AG20443 (cell line): Measurements from ENCODE around the gene SLC15A3.
A peak's percentile ranks its signal among the peaks of the same experiment; 100 is the strongest.
"Not testable (repeated sequence)": the region's sequence is repeated elsewhere in the genome, so short reads cannot be mapped to it uniquely, and the experiment has no call there.

Experiments
- DNase-seq: peaks from one replicate; pipeline ENCODE4 v3.0.0; 2012; ENCODE audit warnings: low spot score, mixed read lengths

The SLC15A3 gene

DNA sequence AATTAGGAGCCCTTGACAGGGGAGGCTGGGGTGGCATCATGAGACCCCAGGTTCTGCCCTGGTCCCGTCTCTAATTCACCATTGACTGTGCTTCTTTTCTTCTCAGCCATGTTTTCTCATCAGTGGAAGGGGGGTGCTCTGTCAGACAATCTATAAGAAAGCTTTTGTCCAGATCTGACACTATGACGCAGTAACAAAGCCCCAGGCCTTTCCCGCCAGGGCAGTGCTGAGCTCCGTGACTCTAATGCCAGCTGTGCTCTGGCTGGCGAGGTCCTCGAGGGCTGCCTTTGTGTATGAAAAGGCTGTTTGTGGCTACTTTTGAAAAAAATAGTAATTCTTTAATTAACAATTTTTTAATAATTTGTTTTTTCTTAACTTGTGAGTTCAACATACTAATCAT lies 22.8 kb upstream of the SLC15A3 start:
- DNase-seq, result no peak

GRCh38 chr11:60974316-60974715 lies 22.3 kb upstream of the SLC15A3 start:
- DNase-seq, result not testable (repeated sequence)

GRCh38 chr11:60973699-60974098 lies 21.7 kb upstream of the SLC15A3 start:
- no peak for DNase-seq

- DNase-seq, result no peak
Measured at GRCh38 chr11:60972182-60973030, 20.4 kb upstream of the SLC15A3 start.

DNA sequence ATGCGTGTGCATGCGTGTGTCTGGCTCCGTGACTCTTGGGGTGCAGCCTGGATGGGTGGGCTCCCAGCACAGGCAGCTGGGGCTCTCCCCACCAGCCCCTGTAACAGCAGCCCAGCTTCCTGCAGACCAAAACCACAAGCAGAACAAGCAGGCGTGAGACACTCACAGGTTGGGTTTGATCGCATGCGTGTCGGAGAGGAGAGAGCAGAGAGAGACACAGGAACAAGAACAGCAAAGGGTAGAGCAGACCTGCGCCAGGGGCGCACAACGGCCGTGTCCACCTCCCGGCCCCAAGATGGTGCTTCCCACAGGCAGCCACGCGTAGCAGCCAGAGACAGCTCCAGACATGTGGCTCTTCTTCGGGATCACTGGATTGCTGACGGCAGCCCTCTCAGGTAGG lies 19.5 kb upstream of the SLC15A3 start, which contains the start of gene CD6:
Gene CD6, plus strand, starts transcription at position 161 of the 400 bp plus-strand sequence. Its CDS starts 186 bp downstream, at position 347.
- no peak for DNase-seq

DNA sequence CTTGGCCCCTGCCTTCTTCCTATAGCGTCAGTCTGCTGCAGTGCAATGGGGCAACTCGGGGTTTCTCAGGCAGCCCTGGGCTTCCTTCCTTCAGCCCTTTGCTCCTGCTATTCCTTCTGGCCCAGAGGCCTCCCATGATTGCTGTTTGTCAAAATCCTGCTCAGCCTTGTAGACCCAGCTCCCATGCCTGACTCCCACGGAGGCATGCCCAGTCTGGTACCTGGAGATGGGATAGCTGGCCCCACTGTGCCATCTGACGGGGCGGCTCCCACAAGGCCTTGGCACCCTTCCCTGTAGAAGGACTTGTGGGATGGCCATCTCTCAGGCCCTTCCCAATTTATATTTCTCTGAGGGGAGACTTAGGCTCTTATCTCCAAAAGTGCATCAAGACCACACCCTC lies 18.9 kb upstream of the SLC15A3 start:
- DNase-seq, result no peak

GRCh38 chr11:60970369-60970774 lies 18.4 kb upstream of the SLC15A3 start:
- peak; percentile 85 for DNase-seq

- DNase-seq, result no peak
Measured at GRCh38 chr11:60968223-60968622, 16.2 kb upstream of the SLC15A3 start.

DNA sequence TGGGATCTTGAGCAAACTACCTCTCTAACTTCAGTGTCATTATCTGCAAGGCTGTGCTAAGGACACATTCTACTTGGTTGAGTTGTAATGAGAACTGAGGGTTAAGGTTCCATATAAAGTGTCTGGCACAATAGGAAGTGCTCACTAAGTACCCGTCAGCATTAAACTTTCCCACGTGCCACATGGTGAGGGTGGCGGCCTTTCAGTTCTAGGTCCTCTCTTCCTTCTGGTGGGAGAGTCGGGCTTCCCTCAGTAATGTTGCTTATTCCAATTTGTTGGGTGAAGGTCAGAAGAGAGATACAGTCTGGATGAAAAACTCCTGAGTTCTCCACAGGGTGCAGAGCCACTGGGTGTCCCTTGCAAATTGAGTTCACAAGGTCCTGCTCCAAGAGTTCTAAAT lies 14.9 kb upstream of the SLC15A3 start:
- DNase-seq, result no peak

GRCh38 chr11:60964801-60965200 lies 12.8 kb upstream of the SLC15A3 start:
- DNase-seq, result no peak

DNA sequence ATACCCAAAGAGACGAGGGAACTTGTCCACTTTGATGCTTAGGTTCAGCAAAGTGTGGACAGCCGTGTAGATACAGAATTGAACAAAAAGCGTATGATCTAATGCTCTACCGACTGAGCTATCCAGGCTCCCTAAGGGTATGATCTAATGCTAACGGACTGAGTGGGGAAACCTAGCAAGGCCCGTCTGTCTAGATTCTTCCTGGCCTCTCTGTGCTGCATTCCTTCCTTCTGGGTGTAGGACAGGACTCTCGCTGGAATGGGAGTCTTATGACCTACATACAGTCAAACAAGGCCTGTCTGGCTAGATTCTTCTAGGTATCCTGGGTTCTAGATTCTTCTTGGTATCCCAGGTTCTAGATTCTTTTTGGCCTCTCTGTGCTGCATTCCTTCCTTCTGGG lies 8.4 kb upstream of the SLC15A3 start:
- DNase-seq, result no peak

GRCh38 chr11:60959431-60959830 lies 7.5 kb upstream of the SLC15A3 start:
- no peak for DNase-seq

DNA sequence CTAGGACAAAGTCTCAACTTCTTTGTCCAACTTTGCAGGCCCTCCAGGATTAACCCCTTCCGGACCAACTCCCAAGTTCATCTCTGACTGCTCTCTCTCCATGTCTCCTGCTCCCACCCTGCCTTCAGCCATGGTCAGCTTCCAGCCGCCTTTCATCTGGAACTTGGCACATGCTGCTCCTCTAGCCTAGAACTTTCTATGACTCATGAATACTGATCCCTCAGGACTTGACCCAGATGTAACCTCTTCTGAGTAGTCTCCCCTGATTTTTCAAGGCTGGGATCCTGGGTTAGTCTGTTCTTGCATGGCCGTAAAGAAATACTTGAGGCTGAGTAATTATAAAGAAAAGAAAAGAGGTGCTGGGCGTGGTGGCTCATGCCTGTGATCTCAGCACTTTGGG lies 5.2 kb upstream of the SLC15A3 start:
- no peak for DNase-seq

GRCh38 chr11:60955571-60955970 lies 3.6 kb upstream of the SLC15A3 start:
- DNase-seq, result no peak

DNA sequence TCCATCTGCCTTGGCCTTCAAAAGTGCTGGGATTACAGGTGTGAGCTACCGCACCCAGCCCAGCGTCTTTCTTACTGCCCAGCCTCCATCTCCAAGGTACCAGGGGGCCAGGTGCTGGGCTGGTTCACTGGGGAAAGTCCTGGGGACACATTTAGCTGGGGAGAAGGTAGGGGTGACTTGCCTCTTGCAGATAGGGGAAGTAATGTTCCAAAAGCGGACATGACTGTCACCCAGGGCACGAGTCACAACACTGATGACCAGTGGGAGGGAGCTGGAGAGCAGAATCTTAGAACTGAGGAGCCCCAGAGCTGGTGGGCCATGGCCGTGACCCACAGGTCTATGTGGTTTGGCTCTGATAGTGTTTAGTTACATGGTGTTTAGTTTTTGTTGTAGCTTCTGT lies 2.4 kb upstream of the SLC15A3 start:
- DNase-seq, result no peak

- peak; percentile 35 for DNase-seq
Measured at GRCh38 chr11:60953781-60954180, 1.8 kb upstream of the SLC15A3 start.

DNA sequence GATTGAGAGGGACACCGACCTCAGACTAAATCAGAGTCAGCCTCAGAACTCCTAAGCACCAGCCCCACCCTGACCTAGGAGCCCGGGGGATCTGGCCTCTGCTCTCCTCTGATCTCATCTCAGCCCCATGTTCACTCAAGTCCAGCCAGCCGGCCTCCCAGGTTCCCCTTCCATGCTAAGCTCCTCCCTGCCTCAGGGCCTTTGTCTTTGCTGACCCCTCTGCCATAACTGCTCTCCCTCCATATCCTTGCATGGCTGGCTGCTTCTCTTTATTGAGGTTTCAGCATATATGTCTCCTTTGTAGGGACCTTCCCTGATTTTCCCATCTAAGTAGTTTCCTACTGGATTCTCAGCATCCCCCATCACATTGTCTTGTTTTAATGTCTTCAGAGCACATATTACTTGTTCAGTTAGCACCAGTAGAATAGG lies 780 bp upstream of the SLC15A3 start:
- DNase-seq, result no peak

- DNase-seq, result no peak
Measured at GRCh38 chr11:60951606-60951903, 421 bp downstream of the SLC15A3 start.

DNA sequence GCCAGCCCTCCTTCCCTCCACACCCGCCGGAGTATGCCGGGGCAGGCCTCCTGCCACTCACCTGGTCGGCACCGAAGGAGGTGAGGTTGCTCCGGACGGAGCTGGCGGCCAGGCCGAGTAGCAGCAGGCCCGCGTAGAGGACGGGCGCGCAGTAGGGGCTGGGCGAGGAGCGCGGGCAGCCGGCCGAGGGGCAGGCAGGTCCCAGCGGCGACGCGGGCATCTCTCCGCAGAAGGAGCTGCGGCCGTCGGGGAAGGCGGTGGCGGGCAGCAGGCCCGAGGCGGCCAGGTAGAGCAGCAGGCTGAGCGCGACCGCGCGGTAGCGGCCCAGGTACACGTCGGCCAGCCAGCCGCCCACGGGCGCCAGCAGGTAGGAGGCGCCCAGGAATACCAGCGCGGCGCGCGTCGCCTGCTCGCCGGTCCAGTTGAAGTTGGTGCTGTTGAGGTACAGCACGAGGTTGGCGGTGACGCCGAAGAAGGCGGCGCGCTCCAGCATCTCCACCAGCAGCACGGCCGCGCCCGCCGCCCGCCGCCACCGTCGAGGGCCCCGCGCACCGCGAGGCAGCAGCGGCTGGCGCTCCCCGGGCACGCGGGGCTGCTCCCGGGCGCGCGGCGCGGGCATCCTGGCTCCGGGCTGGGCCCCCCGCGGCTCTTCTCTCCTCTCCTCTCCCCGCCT lies 907 bp downstream of the SLC15A3 start:
- DNase-seq, result peak; percentile 56

DNA sequence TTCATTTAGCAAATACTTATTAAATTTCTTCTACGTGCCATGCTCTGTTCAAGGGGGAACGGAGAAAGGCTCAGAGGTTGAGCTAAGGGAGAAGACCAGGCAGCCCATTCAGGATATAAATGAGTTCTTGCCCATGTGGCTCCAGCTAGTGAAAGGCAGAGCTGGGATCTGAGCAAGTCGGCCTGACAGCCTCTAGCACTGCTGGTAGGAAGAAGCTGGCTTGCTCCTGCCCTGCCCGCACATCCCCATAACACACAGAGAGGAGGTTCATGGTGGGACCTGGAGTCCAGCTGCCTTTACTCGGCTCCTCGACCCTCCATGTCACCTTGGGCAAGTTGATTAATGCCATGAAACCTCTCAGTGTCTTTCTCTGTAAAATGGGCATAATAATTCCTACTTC lies 2.0 kb downstream of the SLC15A3 start:
- DNase-seq, result no peak

GRCh38 chr11:60948250-60948649 lies 3.7 kb downstream of the SLC15A3 start:
- DNase-seq, result no peak

DNA sequence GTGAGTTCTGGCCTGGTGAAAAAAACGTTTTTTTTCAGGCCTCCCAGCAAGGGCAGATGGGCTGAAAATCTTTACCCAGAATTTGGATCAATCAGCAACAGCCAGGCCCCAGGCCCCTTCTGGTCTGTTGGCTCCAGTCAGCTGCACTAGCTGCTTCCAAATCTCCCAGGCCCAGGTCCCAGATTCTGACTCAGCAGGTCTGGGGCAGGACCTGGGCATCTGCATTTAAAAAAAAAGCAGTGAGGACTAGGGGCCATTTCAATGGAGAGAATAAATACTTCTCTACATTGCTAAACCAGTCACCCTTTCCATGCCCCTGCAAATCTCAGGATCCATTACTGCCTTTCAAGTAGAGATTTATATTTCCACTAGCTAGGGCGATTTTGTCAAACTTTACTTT lies 4.3 kb downstream of the SLC15A3 start:
- DNase-seq, result no peak

- DNase-seq, result no peak
Measured at GRCh38 chr11:60946601-60947264, 5.2 kb downstream of the SLC15A3 start.
